ENCODE results near the gene ASCC1. TPM values are rescaled to one million over a fixed set of nuclear protein-coding genes. Genes with fewer than 3 reads are reported as not detected.

Gene ASCC1
- total RNA-seq, 3 donors from 2014 or later (not counting 1 experiment from before 2014, with no cell fraction given), result 26.0 to 35.2 (median 29.3) TPM

- Mint-ChIP-seq H3K27ac (no peak overlapping the region), H3K27me3 (ENCODE audit: low read depth in 2 of 2) (peaks cover 0 to 3% of the 10 kb centered on the region in 2 donors)
These were observed 123.7 kb downstream of the ASCC1 start for GRCh38 chr10:72092171-72092924.

GRCh38 chr10:72090326-72090725, 125.8 kb downstream of the ASCC1 start:
- Histone ChIP-seq H3K9me3 (ENCODE audit: control insufficient read depth, insufficient read depth, low read length) (no peaks in the 10 kb centered on the region), H3K27me3 (ENCODE audit: control insufficient read depth, insufficient read depth, low read length) (no peaks in the 10 kb centered on the region), H3K27ac (ENCODE audit: low read length) (peak overlapping the region; percentile 89), H3K36me3 (ENCODE audit: control insufficient read depth, insufficient read depth, low read length) (no peaks in the 10 kb centered on the region), H3K4me1 (ENCODE audit: control insufficient read depth, insufficient read depth, low read length) (peaks cover 33% of the 10 kb centered on the region), H3K4me3 (ENCODE audit: low read length) (no peak overlapping the region)
- peaks cover 0 to 3% of the 10 kb centered on the region in 2 donors for H3K27me3 Mint-ChIP-seq (ENCODE audit: low read depth in 2 of 2)
- H3K36me3 Mint-ChIP-seq, result no peaks in the 10 kb centered on the region
- H3K27ac Mint-ChIP-seq, result peak overlapping the region; percentile 94 to 96
- intact Hi-C loops (cut with micrococcal nuclease), result no loop called here
- peaks cover 34 to 39% of the 10 kb centered on the region in 2 donors for H3K4me1 Mint-ChIP-seq
- peak overlapping the region; percentile 70 for H3K4me3 Mint-ChIP-seq
- DNase-seq (peak in 1 of 2 donors; percentile 15), ATAC-seq (no peak)
- H3K9me3 Mint-ChIP-seq, result no peaks in the 10 kb centered on the region
- 100% methylated on average over 3 of the region's 3 CpGs for WGBS (ENCODE audit: insufficient coverage)
- TF ChIP-seq CTCF (IDR thresholded peaks at IDR 0.05), result no peak

More at GRCh38 chr10:72092171-72092924, 123.7 kb downstream of the ASCC1 start:
- intact Hi-C loops (cut with micrococcal nuclease), result no loop called here
- no peak for DNase-seq
- no peak overlapping the region for H3K27ac ChIP-seq (ENCODE audit: low read length)
- no peaks in the 10 kb centered on the region for H3K9me3 Mint-ChIP-seq
- peaks cover 19 to 22% of the 10 kb centered on the region in 2 donors for H3K4me1 Mint-ChIP-seq
- no peak for ATAC-seq
- H3K4me1 ChIP-seq (ENCODE audit: control insufficient read depth, insufficient read depth, low read length), result peaks cover 14% of the 10 kb centered on the region
- no peaks in the 10 kb centered on the region for H3K27me3 ChIP-seq (ENCODE audit: control insufficient read depth, insufficient read depth, low read length)
- no peaks in the 10 kb centered on the region for H3K9me3 ChIP-seq (ENCODE audit: control insufficient read depth, insufficient read depth, low read length)
- TF ChIP-seq CTCF (IDR thresholded peaks at IDR 0.05), result no peak
- 97% methylated on average over 8 of the region's 8 CpGs for WGBS (ENCODE audit: insufficient coverage)
- H3K36me3 Mint-ChIP-seq, result peaks cover 8% of the 10 kb centered on the region
- H3K36me3 ChIP-seq (ENCODE audit: control insufficient read depth, insufficient read depth, low read length), result peaks cover 6% of the 10 kb centered on the region
- no peak overlapping the region for H3K4me3 Mint-ChIP-seq
- no peak overlapping the region for H3K4me3 ChIP-seq (ENCODE audit: low read length)

GRCh38 chr10:72089618-72090017, 126.5 kb downstream of the ASCC1 start:
- Mint-ChIP-seq H3K36me3 (no peaks in the 10 kb centered on the region), H3K27me3 (ENCODE audit: low read depth in 2 of 2) (peaks cover 0 to 3% of the 10 kb centered on the region in 2 donors), H3K27ac (peak overlapping the region; percentile 94 to 96), H3K4me3 (peak overlapping the region; percentile 70), H3K4me1 (peaks cover 42 to 46% of the 10 kb centered on the region in 2 donors), H3K9me3 (no peaks in the 10 kb centered on the region)
- intact Hi-C loops (cut with micrococcal nuclease), result loop anchor here (5.0 kb wide), 2 partner anchors 42 to 128 kb away; partner anchors contain the start of genes ANAPC16 and ASCC1
- no peak for TF ChIP-seq CTCF (IDR thresholded peaks at IDR 0.05)
- ATAC-seq (no peak), DNase-seq (peak in 1 of 2 donors; percentile 64)
- Histone ChIP-seq H3K9me3 (ENCODE audit: control insufficient read depth, insufficient read depth, low read length) (no peaks in the 10 kb centered on the region), H3K27ac (ENCODE audit: low read length) (peak overlapping the region; percentile 89), H3K27me3 (ENCODE audit: control insufficient read depth, insufficient read depth, low read length) (no peaks in the 10 kb centered on the region), H3K4me3 (ENCODE audit: low read length) (no peak overlapping the region), H3K4me1 (ENCODE audit: control insufficient read depth, insufficient read depth, low read length) (peaks cover 40% of the 10 kb centered on the region), H3K36me3 (ENCODE audit: control insufficient read depth, insufficient read depth, low read length) (no peaks in the 10 kb centered on the region)
- 60% methylated on average over 6 of the region's 6 CpGs for WGBS (ENCODE audit: insufficient coverage)

Measured in natural killer cell (primary cell).